Anterior cingulate cortex (tissue), 58 donors: ENCODE results near the gene WWOX.

ENCODE experiments used
- DNase-seq, 58 donors: peaks; one replicate each; lab custom pipeline; 2025; lab: John Stamatoyannopoulos, UW

WWOX gene

DNA sequence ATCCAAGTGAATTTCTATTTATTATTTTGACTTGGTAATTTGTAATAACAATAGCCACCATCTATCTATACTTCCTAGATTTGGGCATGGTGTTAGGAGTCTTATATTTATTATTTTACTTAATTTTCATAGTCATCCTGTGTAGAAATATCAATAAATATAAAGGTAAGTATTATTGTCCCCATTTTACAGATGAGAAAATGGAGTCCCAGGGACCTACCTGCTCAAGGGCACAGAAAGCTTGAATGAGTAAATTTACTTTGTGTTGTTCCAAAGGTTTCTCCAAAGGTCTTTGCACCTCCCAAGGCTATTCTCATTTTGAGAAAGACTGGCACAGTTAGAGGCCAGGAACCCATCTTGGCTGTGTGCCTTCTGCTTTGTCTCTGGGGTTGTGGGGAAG is 738.3 kb downstream of the WWOX start:
- DNase-seq = no peak

DNA sequence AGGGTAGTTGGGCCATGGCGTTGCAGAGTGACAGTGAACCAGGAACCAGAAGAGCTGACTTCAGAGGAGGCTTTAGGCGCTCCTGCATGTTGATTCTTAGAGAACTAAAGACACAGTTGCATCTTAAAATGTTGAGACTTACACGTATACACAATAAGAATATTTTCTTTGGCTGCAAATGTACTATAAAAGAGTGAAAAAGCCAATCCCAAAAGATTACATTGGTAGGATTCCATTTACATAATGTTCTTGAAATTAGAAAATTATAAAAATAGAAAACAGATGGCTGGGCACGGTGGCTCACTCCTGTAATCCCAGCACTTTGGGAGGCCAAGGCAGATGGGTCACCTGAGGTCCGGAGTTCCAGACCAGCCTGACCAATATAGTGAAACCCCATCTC is 738.8 kb downstream of the WWOX start:
- no peak for DNase-seq

DNA sequence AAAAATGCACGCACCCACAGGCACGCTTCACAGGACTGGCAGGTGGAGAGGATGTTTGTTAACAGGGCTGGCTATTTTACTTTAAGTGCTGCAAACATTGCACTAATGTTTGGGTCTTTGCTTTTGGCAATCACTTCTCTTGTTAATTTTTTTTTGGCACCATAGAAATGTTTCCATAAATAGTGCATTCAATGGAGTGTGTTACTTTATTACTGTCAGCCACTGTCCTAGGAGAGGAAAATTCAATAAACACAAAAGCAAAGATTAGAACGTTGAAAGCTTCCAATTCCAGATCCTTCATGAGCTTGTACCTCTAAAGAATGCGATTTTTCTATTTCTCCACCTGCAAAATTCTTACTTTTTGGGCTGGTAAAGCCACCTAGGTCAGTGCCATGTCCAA is 743.5 kb downstream of the WWOX start:
- DNase-seq = no peak

DNA sequence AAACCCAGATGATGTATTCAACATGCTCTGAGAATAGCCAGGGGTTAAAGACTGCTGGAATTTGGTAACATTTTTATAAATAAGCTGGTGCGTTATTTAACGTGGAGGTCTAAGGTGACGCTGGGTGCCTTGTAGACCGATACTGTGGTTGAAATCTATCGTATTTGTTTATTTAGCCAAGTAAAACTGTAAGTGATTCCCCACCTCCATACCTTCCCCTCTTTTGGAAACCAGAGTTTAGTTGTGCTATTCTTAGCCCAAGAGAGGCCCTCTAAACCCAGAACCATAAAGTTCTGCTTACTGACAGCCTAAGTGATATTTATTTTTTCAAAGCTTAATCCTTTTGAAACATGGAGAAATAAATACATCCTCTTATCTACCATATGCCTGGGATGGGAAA is 744.5 kb downstream of the WWOX start:
- DNase-seq = no peak

DNA sequence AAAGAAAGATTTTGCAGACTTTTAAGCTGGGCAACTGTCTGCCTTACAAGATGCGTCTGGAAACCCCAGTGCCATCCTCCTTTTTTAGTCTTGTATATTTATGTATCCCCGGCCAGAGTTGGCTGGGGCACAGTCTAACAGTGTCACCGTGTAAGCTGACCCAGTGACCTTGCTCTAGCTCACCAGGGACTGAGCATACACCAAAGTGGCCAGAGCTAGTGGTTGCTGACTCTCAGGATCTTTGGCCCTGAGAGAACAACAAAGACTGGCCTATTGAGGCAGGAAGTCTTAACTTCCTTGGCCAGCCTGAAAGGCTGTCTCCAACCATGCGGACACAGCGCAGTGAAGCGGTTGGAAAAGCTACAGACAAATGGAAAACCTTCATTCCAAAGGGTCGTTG is 745.2 kb downstream of the WWOX start:
- DNase-seq = peak in 1 of 58 donors; percentile 5

DNA sequence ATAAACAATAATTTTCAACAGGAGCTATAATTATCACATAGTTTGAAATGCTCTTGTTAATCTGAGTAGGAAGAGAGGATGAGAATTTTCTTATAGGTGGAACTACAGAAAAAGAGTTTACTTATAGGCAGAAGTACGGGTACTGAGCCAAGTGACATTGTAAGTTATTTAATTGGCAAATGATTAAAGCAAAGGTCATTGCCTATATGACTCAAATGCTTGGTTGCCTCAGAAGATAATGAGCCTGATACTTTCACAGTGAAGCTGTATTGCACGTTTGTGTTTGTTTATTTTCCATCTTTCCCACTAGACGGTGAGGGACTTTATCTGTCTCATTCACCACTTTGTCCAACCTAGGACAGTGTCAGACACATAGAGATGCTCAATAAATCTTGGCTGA is 751.8 kb downstream of the WWOX start:
- DNase-seq = no peak

DNA sequence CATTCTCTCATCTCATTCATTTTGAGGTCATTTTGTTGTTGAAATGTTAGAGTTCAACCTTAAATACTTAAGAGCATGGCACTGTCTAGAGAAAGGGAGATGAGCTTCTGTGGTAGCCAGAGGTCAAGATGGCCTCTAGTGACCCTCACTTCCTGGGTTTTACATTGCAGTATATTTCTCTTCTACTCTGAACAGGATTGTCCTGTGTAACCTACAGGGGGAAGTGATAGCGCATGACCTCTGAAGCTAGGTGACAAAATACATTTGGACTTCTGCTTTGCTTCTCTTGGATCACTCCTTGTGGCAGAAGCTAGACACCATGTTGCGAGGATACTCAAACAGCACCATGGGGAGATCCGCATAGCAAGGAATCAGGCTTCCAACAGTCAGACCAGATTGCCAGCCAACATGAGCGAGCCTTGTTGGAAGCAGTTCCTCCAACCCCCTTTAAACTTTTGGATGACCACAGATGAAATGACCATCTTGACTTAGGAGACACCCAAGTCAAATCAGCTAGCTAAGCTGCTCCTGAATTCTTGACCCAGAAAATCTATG is 752.7 kb downstream of the WWOX start:
- no peak for DNase-seq

DNA sequence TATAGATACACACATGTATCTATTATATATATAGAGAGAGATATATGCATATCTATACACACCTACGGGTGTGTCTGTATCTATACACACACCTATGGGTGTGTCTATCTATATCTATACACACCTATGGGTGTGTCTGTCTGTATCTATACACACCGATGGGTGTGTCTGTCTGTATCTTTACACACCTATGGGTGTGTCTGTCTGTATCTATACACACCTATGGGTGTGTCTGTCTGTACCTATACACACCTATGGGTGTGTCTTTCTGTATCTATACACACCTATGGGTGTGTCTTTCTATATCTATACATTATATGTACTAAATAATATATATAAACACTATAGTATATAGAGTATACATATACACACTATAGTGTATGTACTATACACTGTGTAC is 762.6 kb downstream of the WWOX start:
- no peak for DNase-seq

DNA sequence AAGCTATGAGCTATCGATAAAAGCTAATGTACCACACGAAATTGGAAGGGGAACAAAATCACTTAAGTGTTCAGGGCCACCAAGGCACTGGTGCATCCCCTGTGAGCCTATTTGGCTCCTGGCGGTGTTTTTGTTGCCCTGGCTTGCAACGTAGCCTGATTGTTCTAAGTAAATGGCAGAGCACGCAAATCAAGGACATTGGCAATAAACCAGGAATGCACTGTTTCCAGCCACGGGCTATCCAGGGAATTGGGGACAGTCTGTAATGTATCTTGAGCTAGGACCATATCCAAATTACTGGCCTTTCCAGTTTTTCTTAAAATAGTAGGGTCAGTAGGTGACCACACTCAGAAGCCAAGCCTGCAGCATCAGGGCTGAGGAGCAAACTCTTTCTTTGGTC is 767.1 kb downstream of the WWOX start:
- DNase-seq = peak in 8 of 58 donors; percentile 3 to 38 (median 6)

DNA sequence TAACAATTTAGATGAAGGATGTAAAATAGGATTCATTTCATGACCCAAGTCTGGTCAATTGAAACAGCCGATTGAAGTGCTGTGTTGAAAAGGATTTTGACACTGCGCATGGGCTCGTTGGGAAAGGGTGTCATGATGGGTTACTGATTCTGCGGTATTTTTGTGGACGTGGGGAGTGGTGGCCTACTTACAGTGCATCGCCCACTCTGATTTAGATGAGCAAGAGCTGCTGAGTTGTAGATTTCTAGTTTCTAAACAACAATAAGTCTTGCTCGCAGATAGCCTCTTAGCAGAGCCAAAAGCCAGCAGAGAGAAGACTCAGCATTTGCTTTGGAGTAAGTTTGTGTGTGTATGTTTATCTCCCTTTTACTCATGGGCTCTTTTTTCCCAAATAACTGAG is 770.0 kb downstream of the WWOX start:
- no peak for DNase-seq

DNA sequence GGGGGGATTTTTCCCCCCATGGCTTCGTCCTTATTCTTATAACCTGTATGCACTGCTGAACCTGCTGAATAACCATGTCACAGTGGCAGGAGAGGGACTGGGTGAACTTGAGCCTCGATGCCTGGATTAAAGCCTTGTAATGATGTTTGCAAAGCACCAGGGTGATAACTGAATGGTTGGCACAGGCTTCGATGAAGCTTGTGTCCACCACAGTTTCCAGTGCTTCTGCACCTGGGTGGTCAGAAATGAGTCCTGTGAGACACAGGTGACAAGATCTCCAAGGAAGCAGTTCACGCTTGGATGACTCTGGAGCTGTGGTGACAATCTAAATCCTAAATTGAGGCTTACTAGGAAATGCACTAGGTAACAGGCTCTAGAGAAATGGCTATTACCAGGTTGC is 771.8 kb downstream of the WWOX start:
- no peak for DNase-seq

DNA sequence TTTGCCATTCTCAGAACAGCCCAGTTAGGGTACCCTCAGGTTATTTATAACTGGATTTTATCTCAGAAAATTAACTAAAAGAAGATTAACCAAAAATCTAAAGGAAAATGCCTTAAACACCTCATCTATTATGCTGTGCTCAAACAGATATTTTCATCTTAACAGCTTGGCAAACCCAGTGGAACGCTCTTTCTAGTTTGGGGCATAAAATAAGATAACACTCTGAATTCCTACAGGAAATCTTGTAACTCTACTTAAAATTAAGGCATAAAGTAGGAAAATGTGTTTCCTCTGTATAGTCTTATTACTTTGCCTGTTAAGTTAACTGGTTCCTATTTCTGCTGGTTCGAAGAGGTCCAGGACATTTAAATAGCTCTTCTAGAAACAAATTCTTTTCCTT is 777.2 kb downstream of the WWOX start:
- DNase-seq = no peak

DNA sequence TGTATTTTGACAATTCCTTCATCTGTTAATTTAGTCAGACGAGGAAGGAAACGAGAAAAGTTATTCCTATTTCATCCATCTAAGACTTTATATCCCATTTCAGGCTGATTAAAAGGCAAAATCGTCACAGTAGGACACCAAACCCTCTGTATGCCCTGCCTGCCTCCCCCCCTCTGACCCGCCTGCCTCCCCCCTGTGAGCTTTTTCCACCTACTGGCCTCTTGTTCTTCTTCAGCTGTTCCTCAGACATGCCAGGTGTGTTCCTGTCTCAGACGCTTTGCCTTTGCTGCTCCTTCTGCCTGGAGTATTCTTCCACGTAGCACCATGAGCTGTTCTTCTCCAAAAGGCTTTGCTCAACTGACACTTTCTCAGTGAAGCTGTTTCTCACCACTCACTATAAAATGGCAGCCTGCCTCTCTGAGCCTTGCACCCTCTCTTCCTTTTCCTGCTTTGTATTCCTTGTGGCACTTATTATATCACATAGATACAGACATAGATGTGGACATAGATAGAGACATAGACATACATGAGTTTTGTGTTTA is 777.7 kb downstream of the WWOX start:
- no peak for DNase-seq

DNA sequence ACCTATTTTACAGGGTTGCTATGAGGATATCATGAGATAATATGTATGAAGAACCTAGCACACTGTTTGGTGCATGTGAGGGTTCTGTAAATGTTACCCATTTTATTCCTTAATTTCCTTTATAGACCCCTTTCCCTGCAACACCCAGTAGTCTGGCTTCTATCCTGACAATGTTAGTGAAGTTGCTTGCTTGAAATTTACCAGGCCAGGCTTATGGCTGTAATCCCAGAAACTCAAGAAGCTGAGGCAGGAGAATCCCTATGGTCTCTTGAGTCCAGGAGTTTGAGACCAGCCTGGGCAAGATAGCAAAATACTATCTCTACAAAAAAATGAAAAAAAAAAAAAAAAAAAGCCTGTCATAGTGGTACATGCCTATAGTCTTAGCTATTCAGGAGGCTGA is 779.1 kb downstream of the WWOX start:
- no peak for DNase-seq

DNA sequence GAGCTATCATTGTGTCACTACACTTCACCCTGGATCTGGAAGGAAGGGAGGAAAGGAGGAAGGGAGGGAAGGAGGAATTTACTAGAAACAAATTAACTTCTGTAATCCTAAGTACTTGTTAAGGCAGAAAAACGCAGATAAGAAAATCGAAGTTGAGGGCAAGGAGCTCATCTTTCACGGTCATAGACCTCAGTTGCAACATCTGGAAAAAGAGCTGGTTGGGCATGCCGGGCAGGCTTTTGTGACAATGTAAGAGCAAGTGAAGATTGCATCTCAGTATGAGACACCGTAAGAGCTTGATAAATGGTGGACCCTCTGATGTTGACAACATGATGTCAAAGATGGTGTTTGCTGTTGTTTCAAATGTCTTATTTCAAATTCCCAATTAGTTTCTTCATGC is 779.6 kb downstream of the WWOX start:
- no peak for DNase-seq

DNA sequence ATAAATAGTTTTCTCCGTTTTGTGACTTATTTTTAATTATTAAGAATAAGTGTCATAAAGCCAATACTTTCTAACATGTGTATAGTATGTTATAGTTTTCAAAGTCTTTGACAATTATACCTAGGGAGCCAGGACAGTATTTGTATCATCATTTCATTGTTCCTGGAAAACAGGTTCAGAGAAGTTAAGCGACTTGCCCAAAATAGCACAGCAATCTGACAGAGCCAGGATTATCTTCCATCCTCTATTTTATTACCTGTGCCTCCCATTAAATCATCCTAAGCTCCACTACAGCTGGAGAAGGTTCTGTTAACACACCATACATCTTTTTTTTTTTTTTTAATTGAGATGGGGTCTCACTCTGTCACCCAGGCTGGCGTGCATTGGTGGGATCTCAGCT is 782.7 kb downstream of the WWOX start:
- no peak for DNase-seq

DNA sequence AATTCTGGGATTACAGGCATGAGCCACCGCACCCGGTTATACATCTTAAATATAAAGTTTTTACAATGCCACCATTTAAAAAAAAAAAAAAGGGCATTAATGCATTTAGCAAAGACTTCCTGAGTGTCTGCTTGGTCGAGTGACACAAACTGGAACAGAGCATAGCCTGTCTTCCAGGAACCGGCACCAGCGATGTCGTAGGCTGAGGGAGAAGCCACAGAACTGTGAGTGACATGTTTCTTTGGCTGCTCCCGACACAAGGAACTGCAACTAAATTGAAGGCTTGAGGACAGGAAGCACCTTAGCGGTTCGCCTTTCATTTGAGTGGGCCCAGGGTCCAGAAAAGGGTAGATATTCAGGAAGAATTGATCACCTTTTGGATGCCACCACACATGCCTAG is 783.3 kb downstream of the WWOX start:
- DNase-seq = no peak

DNA sequence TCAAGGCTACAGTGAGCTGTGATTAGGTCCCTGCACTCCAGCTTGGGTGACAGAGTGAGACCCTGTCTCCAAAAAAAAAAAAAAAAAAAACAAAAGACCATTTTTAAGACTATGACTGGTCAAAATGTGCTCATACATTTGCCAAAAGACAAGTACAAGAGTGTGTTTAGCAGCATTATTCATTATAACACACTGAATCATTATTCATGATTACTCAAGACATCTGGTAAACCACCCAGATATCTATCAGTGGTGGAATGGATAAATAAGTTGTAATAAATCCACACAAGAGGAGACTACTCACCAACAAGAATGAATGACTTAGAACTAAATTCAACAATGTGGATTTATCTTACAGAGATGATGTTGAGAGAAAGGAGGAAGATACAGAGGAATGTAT is 784.8 kb downstream of the WWOX start:
- no peak for DNase-seq

DNA sequence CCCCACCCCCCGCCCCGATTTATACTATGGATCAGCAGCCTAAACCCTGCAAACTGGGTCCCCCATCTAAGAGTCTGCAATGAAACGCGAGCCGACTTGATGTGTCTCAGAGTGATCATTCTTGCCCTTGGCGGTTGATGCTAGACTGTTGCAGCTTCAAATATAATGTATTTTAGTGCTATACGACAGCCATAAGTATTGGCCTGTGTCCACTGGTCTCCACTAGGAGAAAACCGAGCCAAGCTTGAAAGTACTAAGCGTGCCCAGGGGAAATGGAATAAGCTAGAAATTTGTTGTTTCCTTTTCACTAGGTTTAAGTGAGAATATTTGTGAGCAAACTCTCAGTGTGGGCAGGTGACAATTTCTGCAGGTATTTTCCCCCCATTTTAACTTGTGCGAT is 789.9 kb downstream of the WWOX start:
- DNase-seq = no peak

DNA sequence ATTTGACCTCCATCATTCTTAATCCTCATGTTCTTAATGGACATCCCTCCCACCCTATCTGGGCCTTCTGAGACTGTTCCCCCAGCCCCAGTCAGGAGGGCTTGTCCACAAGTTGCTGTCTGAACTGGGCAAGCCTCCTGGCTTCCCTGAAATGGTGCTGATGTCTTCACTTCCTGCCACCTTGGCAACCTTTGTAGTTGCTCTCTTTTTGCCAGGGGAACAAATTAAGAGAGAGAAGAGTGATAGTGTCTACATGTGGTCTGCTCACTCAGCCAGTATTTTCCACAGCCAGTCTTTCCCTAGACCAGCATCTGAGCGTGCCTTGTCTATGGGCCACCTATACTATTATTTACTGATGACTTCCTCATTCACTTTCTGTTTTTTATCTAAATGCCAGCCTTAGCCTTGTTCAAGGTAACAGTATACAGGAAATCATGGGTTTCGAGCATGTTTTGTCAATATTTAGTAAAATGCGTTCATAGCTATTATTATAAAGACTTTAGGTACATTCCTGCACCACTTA is 791.0 kb downstream of the WWOX start:
- DNase-seq = no peak

DNA sequence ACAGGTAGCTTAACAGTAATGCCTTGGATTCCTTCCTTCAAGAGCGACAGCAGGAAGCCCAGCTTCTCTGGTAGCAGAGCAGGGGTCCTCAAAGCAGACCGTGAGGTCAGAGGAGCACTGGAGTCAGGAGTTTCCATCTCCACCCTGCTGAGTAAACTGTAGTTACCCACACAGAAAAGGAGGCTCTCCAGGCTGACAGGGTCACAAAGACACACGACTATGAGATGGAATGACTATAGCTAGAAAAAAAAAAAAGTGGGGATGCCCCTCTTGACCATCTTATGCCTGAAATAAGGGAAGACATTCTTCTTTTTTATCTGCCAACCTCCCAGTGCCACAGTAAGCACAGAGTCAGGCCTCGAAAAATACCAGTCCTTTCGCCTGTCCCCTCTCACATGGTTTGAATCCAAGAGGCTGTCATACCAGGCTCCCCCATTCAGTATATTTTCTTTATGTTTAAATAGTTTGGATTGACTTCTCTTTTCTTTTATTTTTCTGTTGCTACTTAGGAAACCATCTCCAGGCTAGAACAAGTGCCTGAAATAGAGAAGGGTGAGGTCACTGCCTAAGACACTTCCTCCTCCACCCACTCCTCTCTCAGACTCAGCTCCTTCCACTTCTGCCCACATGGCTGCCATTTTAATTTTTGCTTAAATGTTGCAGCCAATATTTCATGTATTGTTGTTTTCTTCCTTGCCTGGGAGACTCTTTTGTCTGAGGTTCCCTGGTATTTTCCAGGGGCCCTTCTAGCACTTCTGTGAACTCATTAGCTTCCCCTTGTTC is 793.7 kb downstream of the WWOX start:
- DNase-seq = no peak

DNA sequence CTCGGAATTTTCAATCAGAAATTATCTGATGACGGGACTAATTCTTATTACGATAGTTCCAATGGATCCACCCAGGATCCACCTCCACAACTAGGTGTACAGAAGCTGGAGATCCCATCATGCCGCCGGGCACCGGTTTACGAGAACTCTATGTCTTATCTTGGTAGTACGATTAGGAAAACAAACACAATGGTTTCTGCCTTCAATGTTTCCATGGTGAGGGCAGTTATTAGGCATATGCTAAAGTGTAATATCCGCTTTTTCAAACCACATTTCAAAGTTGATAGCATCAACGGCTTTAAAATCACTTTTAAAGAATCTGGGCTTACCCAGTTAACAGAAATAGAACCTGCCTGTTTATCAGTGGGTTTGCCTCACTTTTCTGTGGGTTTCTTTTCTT is 795.4 kb downstream of the WWOX start:
- no peak for DNase-seq
